Gastroesophageal sphincter (tissue), 3 donors: ENCODE data around the gene UBR1.

Experiments used
- CTCF ChIP-seq, 4 experiments: fragments of 200-600 bp in 2 of 4; fragments of 450-650 bp in 2 of 4; sonication (generic) in 1 of 4; IDR thresholded peaks; one replicate each; pipeline ENCODE4 v1.5.1; 2017 to 2019; ENCODE audit warnings: antibody characterized with exemption in 4 of 4, mild to moderate bottlenecking in 2 of 4, moderate library complexity in 2 of 4
- EP300 ChIP-seq: sonication (generic); formaldehyde crosslinking; IDR thresholded peaks from one replicate; pipeline ENCODE4 v1.6.1; 2017; ENCODE audit warnings: antibody characterized with exemption, mild to moderate bottlenecking
- POLR2A ChIP-seq, 2 donors: fragments of 450-650 bp; IDR thresholded peaks; one replicate each; pipeline ENCODE4 v1.6.1; 2017; ENCODE audit warnings: antibody characterized with exemption in 2 of 2, mild to moderate bottlenecking in 2 of 2, moderate library complexity in 1 of 2
- POLR2AphosphoS5 ChIP-seq: sonication (generic); formaldehyde crosslinking; IDR thresholded peaks from one replicate; pipeline ENCODE4 v1.6.1; 2017; ENCODE audit warnings: antibody characterized with exemption

- TF ChIP-seq CTCF (IDR thresholded peaks at IDR 0.05) (no peak), POLR2AphosphoS5 (no peak), EP300 (no peak), POLR2A (IDR thresholded peaks at IDR 0.05) (no peak)
Measured at GRCh38 chr15:42921342-42921731, 184.5 kb downstream of the UBR1 start.
